HEK293 (cell line): ENCODE results near the gene DNASE1L3.

Source experiments
- CTCF ChIA-PET: fragments of 350-600 bp; formaldehyde crosslinking; extraction: SDS; loops from one replicate; lab custom pipeline; 2021; ENCODE audit warnings: antibody characterized with exemption; lab: Yijun Ruan, JAX
- POLR2A ChIA-PET: fragments of 300-600 bp; formaldehyde crosslinking; extraction: SDS; loops from one replicate; lab custom pipeline; 2020; ENCODE audit warnings: antibody characterized with exemption, inconsistent platforms; lab: Yijun Ruan, JAX
- H3K27ac ChIP-seq: fragments of 200-500 bp; sonication (Bioruptor generic); 2 replicates; pipeline ENCODE4 v1.5.1; 2014; ENCODE audit warnings: low read depth, low read length, control low read depth, inconsistent platforms; ENCODE audit errors: extremely low read depth
- H3K36me3 ChIP-seq, 2 experiments: fragments of 200-500 bp in 1 of 2; sonication (Bioruptor generic) in 1 of 2; 1 replicate in 1 of 2; 2 replicates in 1 of 2; pipeline ENCODE4 v1.5.1; 2014 to 2017; ENCODE audit warnings: inconsistent platforms in 2 of 2, low read length in 2 of 2; ENCODE audit not compliant: control insufficient read depth in 2 of 2, insufficient read depth in 1 of 2
- H3K4me1 ChIP-seq: fragments of 200-500 bp; sonication (Bioruptor generic); 2 replicates; pipeline ENCODE4 v1.5.1; 2014; ENCODE audit warnings: mild to moderate bottlenecking, low read length, inconsistent platforms; ENCODE audit not compliant: control insufficient read depth, insufficient read depth
- H3K4me3 ChIP-seq: 2 replicates; pipeline ENCODE4 v1.5.1; 2011; ENCODE audit warnings: low read depth, mild to moderate bottlenecking, control low read depth, low read length, moderate library complexity
- H3K9me3 ChIP-seq: fragments of 200-500 bp; sonication (Bioruptor generic); 2 replicates; pipeline ENCODE4 v1.5.1; 2014; ENCODE audit warnings: low read depth, low read length, inconsistent platforms; ENCODE audit not compliant: control insufficient read depth, insufficient read depth
- IKZF3 ChIP-seq: fragments of 450-650 bp; IDR thresholded peaks from 2 replicates; pipeline ENCODE4 v1.5.0; 2018; ENCODE audit warnings: missing biosample characterization, mild to moderate bottlenecking, missing genetic modification characterization, moderate library complexity
- RBAK ChIP-seq: fragments of 450-650 bp; formaldehyde crosslinking; IDR thresholded peaks from 2 replicates; pipeline ENCODE4 v1.5.1; 2016; ENCODE audit warnings: missing biosample characterization, missing genetic modification characterization
- SETDB1 ChIP-seq: IDR thresholded peaks from one replicate; pipeline ENCODE4 v1.6.1; 2017; ENCODE audit warnings: mild to moderate bottlenecking, low read length, moderate library complexity, mixed read lengths; ENCODE audit not compliant: insufficient read length
- ZBTB1 ChIP-seq: fragments of 450-650 bp; formaldehyde crosslinking; IDR thresholded peaks from 2 replicates; pipeline ENCODE4 v1.5.1; 2016; ENCODE audit warnings: missing biosample characterization, missing genetic modification characterization
- ZFHX2 ChIP-seq: fragments of 450-650 bp; formaldehyde crosslinking; conservative IDR thresholded peaks from 2 replicates; pipeline ENCODE4 v1.5.1; 2016; ENCODE audit warnings: missing biosample characterization, missing genetic modification characterization
- ZNF140 ChIP-seq: fragments of 450-650 bp; formaldehyde crosslinking; IDR thresholded peaks from 2 replicates; pipeline ENCODE4 v1.5.1; 2016; ENCODE audit warnings: missing biosample characterization, missing genetic modification characterization
- ZNF223 ChIP-seq: fragments of 450-650 bp; formaldehyde crosslinking; IDR thresholded peaks from 2 replicates; pipeline ENCODE4 v1.5.1; 2016; ENCODE audit warnings: missing biosample characterization, missing genetic modification characterization
- ZNF23 ChIP-seq: fragments of 450-650 bp; formaldehyde crosslinking; IDR thresholded peaks from 2 replicates; pipeline ENCODE4 v1.5.1; 2016; ENCODE audit warnings: missing biosample characterization, missing genetic modification characterization, borderline replicate concordance
- ZNF292 ChIP-seq: fragments of 450-650 bp; formaldehyde crosslinking; IDR thresholded peaks from 2 replicates; pipeline ENCODE4 v1.5.1; 2016; ENCODE audit warnings: low read depth, missing biosample characterization, missing genetic modification characterization, borderline replicate concordance
- ZNF335 ChIP-seq: fragments of 450-650 bp; formaldehyde crosslinking; conservative IDR thresholded peaks from 2 replicates; pipeline ENCODE4 v1.5.1; 2016; ENCODE audit warnings: missing biosample characterization, missing genetic modification characterization
- ZNF354C ChIP-seq: fragments of 450-650 bp; formaldehyde crosslinking; IDR thresholded peaks from 2 replicates; pipeline ENCODE4 v1.5.1; 2016; ENCODE audit warnings: missing biosample characterization, missing genetic modification characterization, low read depth, borderline replicate concordance
- ZNF37A ChIP-seq: fragments of 450-650 bp; IDR thresholded peaks from 2 replicates; pipeline ENCODE4 v1.5.1; 2018; ENCODE audit warnings: missing biosample characterization, missing genetic modification characterization
- ZNF660 ChIP-seq: fragments of 450-650 bp; IDR thresholded peaks from 2 replicates; pipeline ENCODE4 v1.5.1; 2018; ENCODE audit warnings: missing biosample characterization, mild to moderate bottlenecking, missing genetic modification characterization
- ZNF843 ChIP-seq: fragments of 450-650 bp; formaldehyde crosslinking; IDR thresholded peaks from 2 replicates; pipeline ENCODE4 v1.5.1; 2016; ENCODE audit warnings: missing biosample characterization, missing genetic modification characterization
- TF ChIP-seq, protein P1 (sequence below): fragments of 450-650 bp; formaldehyde crosslinking; IDR thresholded peaks from 2 replicates; pipeline ENCODE4 v1.5.1; 2016; ENCODE audit warnings: missing biosample characterization, missing genetic modification characterization
- TF ChIP-seq, protein P2 (sequence below): fragments of 450-650 bp; formaldehyde crosslinking; IDR thresholded peaks from 2 replicates; pipeline ENCODE4 v1.5.1; 2016; ENCODE audit warnings: missing biosample characterization, missing genetic modification characterization

The DNASE1L3 gene

DNA sequence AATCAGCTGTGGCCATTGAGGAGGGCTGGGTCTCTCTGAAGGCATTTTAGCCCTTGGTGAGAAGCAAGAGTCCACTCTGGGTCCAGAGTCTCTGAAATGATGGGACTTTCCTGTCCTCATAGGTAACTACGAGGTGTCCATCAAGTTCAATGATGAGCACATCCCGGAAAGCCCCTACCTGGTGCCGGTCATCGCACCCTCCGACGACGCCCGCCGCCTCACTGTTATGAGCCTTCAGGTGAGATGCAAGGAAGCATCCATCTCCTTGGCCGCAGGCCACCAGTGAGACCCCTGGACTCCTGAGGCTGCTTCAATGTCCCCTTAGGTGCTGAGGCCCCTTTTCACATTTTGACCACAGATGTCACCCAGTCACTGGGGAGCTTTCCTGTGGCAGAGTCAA is 54.9 kb downstream of the DNASE1L3 start (continued):
- no peak for TF ChIP-seq ZBTB1 (tag by site-specific recombination)
- no peak for TF ChIP-seq ZNF292
- no peak for TF ChIP-seq RBAK (tag by site-specific recombination)

DNA sequence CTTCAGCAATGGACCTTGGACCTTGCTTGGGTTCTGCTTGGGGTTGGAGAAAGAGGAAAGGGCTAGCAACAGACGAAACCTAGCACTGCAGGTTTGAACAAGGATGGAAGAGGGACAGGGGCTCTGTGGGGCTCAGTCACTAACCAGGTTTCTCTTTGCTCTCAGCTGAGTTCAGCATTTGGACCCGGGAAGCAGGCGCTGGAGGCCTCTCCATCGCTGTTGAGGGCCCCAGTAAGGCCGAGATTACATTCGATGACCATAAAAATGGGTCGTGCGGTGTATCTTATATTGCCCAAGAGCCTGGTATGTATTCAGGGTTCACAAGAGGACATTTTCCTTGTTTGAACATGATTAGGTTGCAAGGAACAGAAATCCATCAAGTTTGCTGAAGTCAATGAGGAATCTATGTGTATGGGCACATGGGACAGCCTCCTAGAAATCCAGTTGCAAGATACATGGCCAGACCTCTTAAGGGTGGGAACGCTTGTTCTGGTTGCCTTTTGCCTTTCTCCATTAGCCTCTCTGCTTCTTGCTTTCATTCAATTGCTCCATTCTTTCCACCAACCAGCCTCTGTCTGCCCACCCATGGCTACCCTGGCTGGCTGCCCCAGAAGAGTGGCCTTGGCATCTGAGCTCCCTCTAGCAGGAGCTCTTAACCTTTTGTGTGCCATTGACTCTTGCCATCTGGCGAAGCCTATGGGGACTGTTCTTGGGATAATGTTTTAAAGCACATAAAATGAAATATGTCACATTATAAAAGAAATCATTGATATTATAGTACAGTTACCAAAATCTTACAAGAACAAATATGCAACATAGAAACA is 55.9 kb downstream of the DNASE1L3 start:
- TF ChIP-seq ZNF843 (tag by site-specific recombination) (no peak), ZNF660 (tag by site-specific recombination) (no peak), ZFHX2 (tag by site-specific recombination) (no peak), ZNF37A (tag by site-specific recombination) (no peak), ZNF354C (tag by site-specific recombination) (no peak), SETDB1 (no peak), ZNF23 (no peak), ZNF223 (no peak), IKZF3 (no peak)
- TF ChIP-seq, protein P1, sequence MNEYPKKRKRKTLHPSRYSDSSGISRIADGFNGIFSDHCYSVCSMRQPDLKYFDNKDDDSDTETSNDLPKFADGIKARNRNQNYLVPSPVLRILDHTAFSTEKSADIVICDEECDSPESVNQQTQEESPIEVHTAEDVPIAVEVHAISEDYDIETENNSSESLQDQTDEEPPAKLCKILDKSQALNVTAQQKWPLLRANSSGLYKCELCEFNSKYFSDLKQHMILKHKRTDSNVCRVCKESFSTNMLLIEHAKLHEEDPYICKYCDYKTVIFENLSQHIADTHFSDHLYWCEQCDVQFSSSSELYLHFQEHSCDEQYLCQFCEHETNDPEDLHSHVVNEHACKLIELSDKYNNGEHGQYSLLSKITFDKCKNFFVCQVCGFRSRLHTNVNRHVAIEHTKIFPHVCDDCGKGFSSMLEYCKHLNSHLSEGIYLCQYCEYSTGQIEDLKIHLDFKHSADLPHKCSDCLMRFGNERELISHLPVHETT = no peak
- Histone ChIP-seq H3K9me3 (no peaks in the 10 kb centered on the region), H3K4me1 (no peaks in the 10 kb centered on the region), H3K27ac (no peak overlapping the region), H3K4me3 (no peak overlapping the region), H3K36me3 (peaks cover 0 to 88% of the 10 kb centered on the region in 2 experiments; a peak in 1 of 3 replicates)
- ChIA-PET POLR2A (no interaction called here), CTCF (interaction anchor here (0.6 to 1.7 kb wide), 2 partner anchors 13 to 543 kb away, joined by 3 to 4 read pairs; no protein-coding TSS in a partner anchor)

DNA sequence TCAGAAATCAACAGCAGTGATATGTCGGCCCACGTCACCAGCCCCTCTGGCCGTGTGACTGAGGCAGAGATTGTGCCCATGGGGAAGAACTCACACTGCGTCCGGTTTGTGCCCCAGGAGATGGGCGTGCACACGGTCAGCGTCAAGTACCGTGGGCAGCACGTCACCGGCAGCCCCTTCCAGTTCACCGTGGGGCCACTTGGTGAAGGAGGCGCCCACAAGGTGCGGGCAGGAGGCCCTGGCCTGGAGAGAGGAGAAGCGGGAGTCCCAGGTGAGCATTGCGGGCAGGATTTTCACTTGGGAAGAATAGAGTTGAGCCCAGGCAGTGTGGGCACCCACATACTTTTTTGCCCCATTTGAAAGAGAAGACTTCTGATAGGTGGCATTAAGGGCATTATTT is 57.4 kb downstream of the DNASE1L3 start:
- H3K4me3 ChIP-seq = no peak overlapping the region
- ChIA-PET CTCF (no interaction called here), POLR2A (no interaction called here)
- TF ChIP-seq ZNF335 (tag by site-specific recombination) (no peak), ZNF140 (tag by site-specific recombination) (no peak), ZNF354C (tag by site-specific recombination) (no peak)
- TF ChIP-seq, protein P2, sequence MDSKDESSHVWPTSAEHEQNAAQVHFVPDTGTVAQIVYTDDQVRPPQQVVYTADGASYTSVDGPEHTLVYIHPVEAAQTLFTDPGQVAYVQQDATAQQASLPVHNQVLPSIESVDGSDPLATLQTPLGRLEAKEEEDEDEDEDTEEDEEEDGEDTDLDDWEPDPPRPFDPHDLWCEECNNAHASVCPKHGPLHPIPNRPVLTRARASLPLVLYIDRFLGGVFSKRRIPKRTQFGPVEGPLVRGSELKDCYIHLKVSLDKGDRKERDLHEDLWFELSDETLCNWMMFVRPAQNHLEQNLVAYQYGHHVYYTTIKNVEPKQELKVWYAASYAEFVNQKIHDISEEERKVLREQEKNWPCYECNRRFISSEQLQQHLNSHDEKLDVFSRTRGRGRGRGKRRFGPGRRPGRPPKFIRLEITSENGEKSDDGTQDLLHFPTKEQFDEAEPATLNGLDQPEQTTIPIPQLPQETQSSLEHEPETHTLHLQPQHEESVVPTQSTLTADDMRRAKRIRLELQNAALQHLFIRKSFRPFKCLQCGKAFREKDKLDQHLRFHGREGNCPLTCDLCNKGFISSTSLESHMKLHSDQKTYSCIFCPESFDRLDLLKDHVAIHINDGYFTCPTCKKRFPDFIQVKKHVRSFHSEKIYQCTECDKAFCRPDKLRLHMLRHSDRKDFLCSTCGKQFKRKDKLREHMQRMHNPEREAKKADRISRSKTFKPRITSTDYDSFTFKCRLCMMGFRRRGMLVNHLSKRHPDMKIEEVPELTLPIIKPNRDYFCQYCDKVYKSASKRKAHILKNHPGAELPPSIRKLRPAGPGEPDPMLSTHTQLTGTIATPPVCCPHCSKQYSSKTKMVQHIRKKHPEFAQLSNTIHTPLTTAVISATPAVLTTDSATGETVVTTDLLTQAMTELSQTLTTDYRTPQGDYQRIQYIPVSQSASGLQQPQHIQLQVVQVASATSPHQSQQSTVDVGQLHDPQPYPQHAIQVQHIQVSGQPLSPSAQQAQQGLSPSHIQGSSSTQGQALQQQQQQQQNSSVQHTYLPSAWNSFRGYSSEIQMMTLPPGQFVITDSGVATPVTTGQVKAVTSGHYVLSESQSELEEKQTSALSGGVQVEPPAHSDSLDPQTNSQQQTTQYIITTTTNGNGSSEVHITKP (tag by site-specific recombination) = no peak
- peaks cover 0 to 88% of the 10 kb centered on the region in 2 experiments; a peak in 1 of 3 replicates for H3K36me3 ChIP-seq
- no peak overlapping the region for H3K27ac ChIP-seq
- no peaks in the 10 kb centered on the region for H3K9me3 ChIP-seq
- no peaks in the 10 kb centered on the region for H3K4me1 ChIP-seq
